EL (cell line): ENCODE results near the gene PDIA6.

Experiments
- DNase-seq: peaks from one replicate; pipeline ENCODE4 v3.0.0-alpha.2; 2016

The PDIA6 gene

GRCh38 chr2:10812362-10813162, at the start of gene PDIA6:
Gene PDIA6 (minus strand): TSS chr2:10812785. CDS start chr2:10812696, 89 bp downstream.
- peak; percentile 96 for DNase-seq

GRCh38 chr2:10862330-10862729, 49.7 kb upstream of the PDIA6 start:
- no peak for DNase-seq

- no peak for DNase-seq
These were observed 49.2 kb upstream of the PDIA6 start for GRCh38 chr2:10861765-10862164.

GRCh38 chr2:10860814-10861325, 48.3 kb upstream of the PDIA6 start:
- DNase-seq: no peak

- DNase-seq: no peak
These were observed 47.7 kb upstream of the PDIA6 start for GRCh38 chr2:10860081-10860813.

GRCh38 chr2:10859278-10859677, 46.7 kb upstream of the PDIA6 start:
- no peak for DNase-seq

- DNase-seq: no peak
These were observed 36.0 kb upstream of the PDIA6 start for GRCh38 chr2:10848541-10848940.

GRCh38 chr2:10847008-10847407, 34.4 kb upstream of the PDIA6 start:
- DNase-seq: no peak

- no peak for DNase-seq
These were observed 33.7 kb upstream of the PDIA6 start for GRCh38 chr2:10846110-10846861.

- DNase-seq: no peak
These were observed 33.1 kb upstream of the PDIA6 start for GRCh38 chr2:10845640-10846039.

GRCh38 chr2:10844097-10844496, 31.5 kb upstream of the PDIA6 start:
- DNase-seq: peak; percentile 60

- DNase-seq: no peak
These were observed 29.9 kb upstream of the PDIA6 start for GRCh38 chr2:10842506-10842905.

- DNase-seq: no peak
These were observed 29.1 kb upstream of the PDIA6 start for GRCh38 chr2:10841547-10842219.

- no peak for DNase-seq
These were observed 27.2 kb upstream of the PDIA6 start for GRCh38 chr2:10839813-10840212.

GRCh38 chr2:10838734-10839133, 26.1 kb upstream of the PDIA6 start:
- DNase-seq: no peak

- DNase-seq: no peak
These were observed 25.0 kb upstream of the PDIA6 start for GRCh38 chr2:10837298-10838266.

- DNase-seq: peak; percentile 54
These were observed 22.7 kb upstream of the PDIA6 start for GRCh38 chr2:10835052-10835970.

- DNase-seq: no peak
These were observed 21.6 kb upstream of the PDIA6 start for GRCh38 chr2:10834068-10834655.

GRCh38 chr2:10833021-10833420, 20.4 kb upstream of the PDIA6 start:
- DNase-seq: no peak
